Uterus (tissue), 2 donors: ENCODE measurements around the gene ANKRD40.

ENCODE experiments used
- CTCF ChIP-seq, 4 experiments: fragments of 200-600 bp in 2 of 4; fragments of 450-650 bp in 2 of 4; sonication (generic) in 2 of 4; IDR thresholded peaks; one replicate each; pipeline ENCODE4 v1.5.1; 2016 to 2019; ENCODE audit warnings: antibody characterized with exemption in 4 of 4, mild to moderate bottlenecking in 2 of 4, moderate library complexity in 1 of 4
- POLR2A ChIP-seq, 2 donors: fragments of 450-650 bp; IDR thresholded peaks; one replicate each; pipeline ENCODE4 v1.6.1; 2016; ENCODE audit warnings: antibody characterized with exemption in 2 of 2, mild to moderate bottlenecking in 1 of 2, moderate library complexity in 1 of 2

GRCh38 chr17:50749245-50749644, 41.5 kb upstream of the ANKRD40 start:
- no peak for TF ChIP-seq POLR2A (IDR thresholded peaks at IDR 0.05)
- TF ChIP-seq CTCF (IDR thresholded peaks at IDR 0.05) = no peak
